ENCODE data around the gene INHBA. TPM values are rescaled to one million over a fixed set of nuclear protein-coding genes. Genes with fewer than 3 reads are reported as not detected.
A peak's percentile ranks its signal among the peaks of the same experiment; 100 is the strongest.

INHBA gene
- total RNA-seq, 1 donor, result 65.2 TPM

GRCh38 chr7:41682422-41682821 lies 20.5 kb downstream of the INHBA start:
- no peak overlapping the region for H3K4me3 ChIP-seq (ENCODE audit: low read depth, low read length)
- TF ChIP-seq, protein P1, sequence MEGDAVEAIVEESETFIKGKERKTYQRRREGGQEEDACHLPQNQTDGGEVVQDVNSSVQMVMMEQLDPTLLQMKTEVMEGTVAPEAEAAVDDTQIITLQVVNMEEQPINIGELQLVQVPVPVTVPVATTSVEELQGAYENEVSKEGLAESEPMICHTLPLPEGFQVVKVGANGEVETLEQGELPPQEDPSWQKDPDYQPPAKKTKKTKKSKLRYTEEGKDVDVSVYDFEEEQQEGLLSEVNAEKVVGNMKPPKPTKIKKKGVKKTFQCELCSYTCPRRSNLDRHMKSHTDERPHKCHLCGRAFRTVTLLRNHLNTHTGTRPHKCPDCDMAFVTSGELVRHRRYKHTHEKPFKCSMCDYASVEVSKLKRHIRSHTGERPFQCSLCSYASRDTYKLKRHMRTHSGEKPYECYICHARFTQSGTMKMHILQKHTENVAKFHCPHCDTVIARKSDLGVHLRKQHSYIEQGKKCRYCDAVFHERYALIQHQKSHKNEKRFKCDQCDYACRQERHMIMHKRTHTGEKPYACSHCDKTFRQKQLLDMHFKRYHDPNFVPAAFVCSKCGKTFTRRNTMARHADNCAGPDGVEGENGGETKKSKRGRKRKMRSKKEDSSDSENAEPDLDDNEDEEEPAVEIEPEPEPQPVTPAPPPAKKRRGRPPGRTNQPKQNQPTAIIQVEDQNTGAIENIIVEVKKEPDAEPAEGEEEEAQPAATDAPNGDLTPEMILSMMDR (IDR thresholded peaks at IDR 0.05; ENCODE audit: insufficient read depth, low read depth, low read length), result no peak
- no peak for DNase-seq (ENCODE audit: low read depth)

GRCh38 chr7:41679566-41679965 lies 23.3 kb downstream of the INHBA start:
- TF ChIP-seq, protein P1 (IDR thresholded peaks at IDR 0.05; ENCODE audit: insufficient read depth, low read depth, low read length), result no peak
- no peak overlapping the region for H3K4me3 ChIP-seq (ENCODE audit: low read depth, low read length)
- DNase-seq (ENCODE audit: low read depth), result peak; percentile 57

DNA sequence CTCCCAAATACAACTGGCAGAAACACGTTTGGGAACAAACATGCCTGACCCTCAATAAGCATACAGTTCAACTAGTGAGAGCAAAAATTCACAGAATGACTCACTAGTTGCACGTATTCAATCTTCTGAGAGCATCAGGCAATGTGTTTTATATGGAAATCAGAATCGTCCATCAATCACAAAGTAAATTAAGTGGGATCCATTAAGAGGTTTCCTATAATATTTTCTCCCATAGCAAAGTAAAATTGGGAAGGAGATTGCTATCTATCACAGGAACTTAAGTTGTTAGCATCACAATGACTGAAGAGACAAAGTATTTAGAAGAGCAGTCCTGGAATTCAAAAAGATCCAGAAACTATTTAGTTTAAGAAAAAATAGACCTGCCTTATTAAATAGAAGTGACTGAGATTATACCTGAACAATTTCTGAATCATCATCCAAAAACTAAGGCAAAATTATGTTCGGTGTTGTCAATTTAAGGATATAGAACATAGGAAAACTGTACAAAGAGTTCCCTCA lies 28.3 kb downstream of the INHBA start:
- no peak for DNase-seq (ENCODE audit: low read depth)
- no peak overlapping the region for H3K4me3 ChIP-seq (ENCODE audit: low read depth, low read length)
- TF ChIP-seq, protein P1 (IDR thresholded peaks at IDR 0.05; ENCODE audit: insufficient read depth, low read depth, low read length), result no peak

GRCh38 chr7:41661596-41661995 lies 41.3 kb downstream of the INHBA start:
- no peak for DNase-seq (ENCODE audit: low read depth)
- no peak overlapping the region for H3K4me3 ChIP-seq (ENCODE audit: low read depth, low read length)
- TF ChIP-seq, protein P1 (IDR thresholded peaks at IDR 0.05; ENCODE audit: insufficient read depth, low read depth, low read length), result no peak

GRCh38 chr7:41659539-41659938 lies 43.4 kb downstream of the INHBA start:
- H3K4me3 ChIP-seq (ENCODE audit: low read depth, low read length), result no peak overlapping the region
- TF ChIP-seq, protein P1 (IDR thresholded peaks at IDR 0.05; ENCODE audit: insufficient read depth, low read depth, low read length), result no peak
- no peak for DNase-seq (ENCODE audit: low read depth)

GRCh38 chr7:41656366-41656765 lies 46.5 kb downstream of the INHBA start:
- H3K4me3 ChIP-seq (ENCODE audit: low read depth, low read length), result no peak overlapping the region
- peak; percentile 69 for DNase-seq (ENCODE audit: low read depth)
- TF ChIP-seq, protein P1 (IDR thresholded peaks at IDR 0.05; ENCODE audit: insufficient read depth, low read depth, low read length), result no peak

GRCh38 chr7:41655426-41655825 lies 47.5 kb downstream of the INHBA start:
- TF ChIP-seq, protein P1 (IDR thresholded peaks at IDR 0.05; ENCODE audit: insufficient read depth, low read depth, low read length), result no peak
- no peak overlapping the region for H3K4me3 ChIP-seq (ENCODE audit: low read depth, low read length)

More at GRCh38 chr7:41655426-41655825, 47.5 kb downstream of the INHBA start:
- no peak for DNase-seq (ENCODE audit: low read depth)

All from fibroblast of villous mesenchyme (primary cell).